ENCODE measurements around the gene AP2S1.
"Not testable (repeated sequence)": the region's sequence is repeated elsewhere in the genome, so short reads cannot be mapped to it uniquely, and the experiment has no call there.

The AP2S1 gene

DNA sequence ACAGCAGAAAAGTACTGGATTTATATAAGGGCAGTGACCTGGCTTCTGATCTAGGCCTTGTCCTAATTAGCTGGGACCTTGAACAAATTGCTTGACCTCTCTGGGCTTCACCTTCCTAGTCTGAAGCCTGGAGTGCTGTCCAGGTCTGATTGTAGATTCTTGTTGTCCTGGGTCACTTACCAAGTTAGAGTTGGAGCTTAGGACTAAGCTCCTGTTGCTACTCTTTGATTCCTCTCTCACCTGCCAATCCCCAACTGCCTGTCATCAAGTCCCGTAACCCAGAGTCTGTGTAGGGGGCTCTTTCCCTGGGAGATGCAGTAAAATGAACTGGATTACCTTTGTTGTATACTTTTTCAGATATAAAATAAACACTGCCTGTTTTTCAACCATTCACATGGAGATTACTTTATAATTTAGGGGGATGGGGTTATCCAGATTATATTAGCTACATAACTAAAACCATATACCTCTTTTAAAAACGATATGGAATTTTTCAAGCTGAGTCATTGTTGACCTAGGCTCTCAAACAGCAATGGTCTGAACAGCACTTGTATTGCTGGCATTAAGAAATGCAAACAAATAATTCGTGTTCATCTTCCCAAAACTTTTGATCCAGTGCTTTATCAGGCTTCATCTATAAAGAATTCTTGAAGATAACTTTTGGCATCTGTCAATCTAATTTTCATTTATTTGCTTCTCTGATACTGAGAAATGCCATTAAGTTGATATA lies 15.9 kb upstream of the AP2S1 start:
- no peak for DNase-seq

DNA sequence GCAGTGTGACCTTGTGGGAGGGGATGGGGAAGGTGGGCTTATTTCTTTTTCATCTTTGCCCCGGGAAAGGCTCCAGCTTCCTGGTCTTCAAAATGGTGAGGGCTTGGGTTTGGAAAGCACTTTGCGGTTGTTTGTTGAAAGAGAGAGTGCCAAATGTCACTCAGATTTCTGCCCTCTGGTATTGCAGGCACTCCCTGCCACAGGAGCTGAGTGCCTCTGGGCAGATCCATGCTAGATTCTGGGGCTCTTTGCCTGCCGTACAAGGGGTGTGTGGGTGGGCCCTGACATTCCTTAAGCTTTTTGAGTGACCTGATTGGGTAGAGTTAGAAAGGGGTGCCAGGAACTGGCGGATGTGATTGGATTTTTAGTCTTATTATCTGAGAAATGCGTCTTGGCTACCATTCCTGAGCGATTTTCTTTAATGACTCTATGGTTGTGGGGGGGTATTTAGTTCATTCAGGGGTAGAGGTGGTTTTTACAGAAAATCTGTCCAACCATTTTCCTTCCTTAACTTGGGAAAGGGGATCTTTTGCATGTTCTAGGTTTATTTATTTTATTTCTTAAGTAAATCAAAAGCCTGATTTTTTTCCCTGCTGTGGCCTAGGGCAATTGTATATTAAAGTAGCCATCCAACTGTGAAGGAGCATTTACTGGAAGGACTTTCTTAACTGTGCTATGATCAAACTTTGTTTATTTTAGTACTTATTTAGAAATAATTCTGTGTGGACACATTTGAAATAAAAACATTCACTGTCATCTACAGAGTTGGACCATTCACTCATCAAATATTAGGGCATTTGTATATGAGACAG lies 13.4 kb upstream of the AP2S1 start:
- DNase-seq = no peak

DNA sequence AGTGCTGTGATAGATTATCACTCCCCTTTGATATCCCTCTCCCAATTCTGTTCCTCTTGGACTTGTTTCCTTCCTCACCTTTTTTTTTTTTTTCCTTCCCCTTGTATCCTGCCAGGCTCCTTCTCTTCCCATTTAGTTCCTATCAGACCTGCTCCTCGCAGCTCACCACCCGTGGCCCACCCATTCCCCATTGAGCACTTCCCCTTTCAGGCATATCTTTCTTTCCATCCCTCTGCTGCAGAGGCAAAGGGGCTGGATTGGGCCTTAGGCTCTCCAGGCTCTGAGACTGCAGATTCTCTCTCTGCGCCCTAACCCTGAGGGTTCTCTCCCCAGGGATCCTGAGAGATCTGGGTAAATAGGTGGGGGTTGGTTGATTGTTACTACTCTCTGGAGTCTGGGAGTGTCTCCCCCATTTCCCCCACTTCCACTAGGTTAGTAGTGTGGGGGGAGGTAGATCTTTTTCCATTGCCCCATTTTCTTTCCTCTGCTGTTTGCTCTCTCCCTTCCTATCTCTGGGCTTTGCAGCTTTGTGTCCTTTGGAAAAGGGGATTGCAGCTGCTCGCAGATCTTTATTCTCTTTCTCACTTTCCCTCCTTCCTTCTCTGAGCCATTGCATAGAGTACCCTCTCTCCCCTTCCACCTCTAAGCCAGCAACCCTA lies 12.5 kb upstream of the AP2S1 start:
- no peak for DNase-seq

DNA sequence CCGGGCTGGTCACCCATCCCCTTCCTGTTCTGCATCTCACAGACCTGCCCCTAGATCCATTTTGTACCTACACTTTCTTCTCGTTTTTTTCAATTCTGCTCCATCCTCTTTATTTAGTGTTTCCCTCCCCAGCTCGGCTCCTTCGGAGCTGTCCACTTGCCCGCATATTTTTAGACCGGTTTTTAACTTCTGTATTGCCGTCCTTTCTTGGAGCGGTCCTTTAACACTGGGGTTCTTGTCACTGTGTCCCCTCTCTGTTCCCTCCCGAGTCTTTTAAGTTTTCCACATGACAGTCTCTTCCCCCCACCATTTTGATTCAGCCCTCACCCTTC lies 11.8 kb upstream of the AP2S1 start:
- DNase-seq = no peak

DNA sequence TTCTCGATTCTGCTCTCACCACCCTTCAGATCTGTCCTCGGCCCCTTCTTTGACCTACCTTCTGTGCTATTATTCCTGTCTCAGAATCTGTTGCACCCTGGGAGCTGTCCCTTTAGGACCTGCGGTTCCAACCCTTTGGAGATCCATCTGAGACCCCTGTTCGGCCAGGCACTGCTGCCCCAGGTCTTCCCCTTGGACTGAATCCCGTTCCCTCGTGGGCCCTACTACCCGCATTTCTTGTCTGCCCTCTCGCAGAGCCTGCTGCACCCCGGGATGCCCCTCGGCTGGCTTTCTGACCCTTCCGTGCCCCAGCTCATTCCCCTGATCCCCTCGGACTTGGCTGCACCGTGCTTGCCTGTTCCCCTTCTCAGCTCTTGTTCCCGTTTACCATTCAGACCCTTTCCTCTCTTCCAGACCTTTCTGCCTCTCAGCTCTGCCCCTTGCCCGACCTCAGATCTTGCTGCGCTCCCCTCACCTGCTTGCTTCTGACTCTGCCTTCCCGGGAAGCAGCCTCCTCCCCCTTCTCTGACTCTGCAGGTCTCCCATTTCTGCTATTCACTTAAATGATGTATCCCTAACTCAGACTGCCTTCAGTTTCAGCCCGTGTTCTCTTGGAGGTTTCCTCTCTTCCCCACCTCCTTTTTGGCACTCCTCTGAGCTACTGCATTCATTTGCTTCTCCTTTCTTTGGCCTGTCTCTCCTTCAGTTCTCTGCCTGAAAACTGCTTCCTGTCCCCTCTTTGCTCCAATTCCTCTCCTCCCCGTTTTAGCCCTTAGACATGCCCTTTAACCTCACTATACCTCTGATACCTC lies 11.3 kb upstream of the AP2S1 start:
- peak; percentile 10 for DNase-seq

DNA sequence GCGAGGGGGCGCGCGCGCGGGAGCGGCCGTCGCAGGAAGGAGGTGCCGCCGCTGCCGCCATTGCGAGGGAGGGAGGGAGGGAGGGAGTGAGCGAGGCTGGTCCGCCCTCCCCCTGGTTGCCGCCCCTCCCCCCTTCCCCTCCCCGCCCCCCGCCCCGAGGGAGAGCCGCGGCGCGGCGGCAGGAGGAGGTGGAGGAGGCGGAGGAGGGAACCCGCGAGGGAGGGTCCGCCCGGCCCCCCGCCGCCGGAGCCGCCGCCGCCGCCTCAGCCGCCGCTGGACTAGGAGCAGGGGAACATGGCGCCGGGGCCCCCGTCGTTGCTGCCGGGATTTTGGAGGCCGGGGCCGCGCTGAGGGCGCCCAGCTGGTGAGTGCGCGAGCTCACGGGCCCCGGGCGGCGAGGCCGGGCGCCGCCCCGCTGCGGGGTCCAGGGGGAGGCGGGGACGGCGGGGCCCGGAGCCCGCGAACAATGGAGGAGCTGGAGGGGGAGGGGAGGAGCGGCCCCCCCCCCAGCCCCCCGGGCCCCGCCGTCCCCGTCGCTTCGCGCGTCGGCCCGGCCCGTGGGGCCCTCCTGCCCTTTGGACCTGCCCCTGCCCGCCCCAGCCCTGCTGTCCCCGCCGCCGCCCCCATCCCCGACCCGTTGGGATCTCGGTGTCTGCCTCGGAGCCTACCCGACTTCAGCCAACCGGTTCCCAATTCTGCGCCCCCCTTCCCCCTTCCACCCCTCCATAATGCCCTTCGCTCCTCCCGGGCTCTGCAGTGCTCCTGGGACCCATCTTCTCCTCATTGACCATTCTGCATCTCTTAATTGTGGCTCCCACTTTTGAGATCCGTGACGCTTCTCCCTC lies 10.4 kb upstream of the AP2S1 start, which contains the start of gene ARHGAP35:
Gene ARHGAP35 (plus strand): TSS at position 152 of the 845 bp plus-strand sequence. CDS start 57,679 bp downstream, outside the sequence.
- DNase-seq = peak; percentile 89

DNA sequence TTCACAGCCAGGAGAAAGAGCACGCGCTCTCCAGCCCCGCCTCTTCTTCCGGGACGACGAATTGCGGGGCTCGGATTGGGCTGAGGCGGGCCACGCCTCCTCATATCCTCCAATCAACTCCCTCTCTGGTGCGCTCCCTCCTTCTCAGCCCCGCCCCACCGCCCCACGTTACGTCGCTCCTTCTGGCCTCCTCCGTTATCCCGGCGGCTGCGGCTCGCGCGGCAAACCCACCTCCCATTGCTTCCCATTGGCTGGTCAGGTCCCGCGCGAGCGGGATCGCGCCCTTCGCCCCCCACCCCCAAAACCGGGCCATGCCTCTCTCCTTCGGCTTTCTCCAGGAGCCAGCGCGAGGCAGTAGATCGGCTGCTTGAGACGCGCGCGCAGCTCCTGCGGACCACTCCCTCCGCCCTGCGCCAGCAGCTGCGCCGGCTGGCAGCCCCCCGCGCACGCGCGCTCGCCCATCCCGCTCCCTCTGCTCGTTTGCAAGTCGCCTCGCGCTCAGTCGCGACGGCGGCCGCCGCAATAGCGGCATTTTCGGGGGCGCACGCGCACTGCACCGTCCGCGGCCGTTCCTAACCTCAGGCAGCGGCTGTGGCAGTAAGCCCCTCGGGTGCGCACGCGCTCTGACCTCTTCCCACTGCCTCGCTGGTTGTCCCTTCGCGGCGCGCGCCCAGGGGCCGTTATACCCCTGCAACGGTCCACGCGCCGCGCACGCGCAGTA lies 9.6 kb upstream of the AP2S1 start:
- DNase-seq = peak; percentile 97

DNA sequence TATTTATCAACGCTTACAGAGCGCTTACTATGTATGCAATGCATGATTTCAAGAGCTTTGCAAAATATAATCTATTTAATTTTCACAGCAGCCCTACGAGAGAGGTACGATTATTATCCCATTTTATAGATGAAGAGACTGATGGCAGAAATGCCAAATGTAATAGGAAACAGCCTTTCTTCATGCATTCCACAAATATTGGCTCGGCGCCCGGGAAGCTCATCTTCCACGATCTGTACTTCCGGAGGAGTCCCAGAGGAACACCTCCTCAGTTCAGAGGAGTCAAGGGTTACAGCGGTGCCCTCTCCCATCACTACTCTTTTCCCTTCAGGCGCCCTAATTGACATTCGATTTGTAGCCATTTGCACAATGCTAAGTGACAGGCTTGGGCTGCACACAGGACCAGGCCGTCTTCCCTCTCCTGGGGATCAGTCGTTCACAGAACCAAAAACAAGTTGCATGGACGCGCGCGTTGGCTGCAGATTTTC lies 9.0 kb upstream of the AP2S1 start:
- no peak for DNase-seq

DNA sequence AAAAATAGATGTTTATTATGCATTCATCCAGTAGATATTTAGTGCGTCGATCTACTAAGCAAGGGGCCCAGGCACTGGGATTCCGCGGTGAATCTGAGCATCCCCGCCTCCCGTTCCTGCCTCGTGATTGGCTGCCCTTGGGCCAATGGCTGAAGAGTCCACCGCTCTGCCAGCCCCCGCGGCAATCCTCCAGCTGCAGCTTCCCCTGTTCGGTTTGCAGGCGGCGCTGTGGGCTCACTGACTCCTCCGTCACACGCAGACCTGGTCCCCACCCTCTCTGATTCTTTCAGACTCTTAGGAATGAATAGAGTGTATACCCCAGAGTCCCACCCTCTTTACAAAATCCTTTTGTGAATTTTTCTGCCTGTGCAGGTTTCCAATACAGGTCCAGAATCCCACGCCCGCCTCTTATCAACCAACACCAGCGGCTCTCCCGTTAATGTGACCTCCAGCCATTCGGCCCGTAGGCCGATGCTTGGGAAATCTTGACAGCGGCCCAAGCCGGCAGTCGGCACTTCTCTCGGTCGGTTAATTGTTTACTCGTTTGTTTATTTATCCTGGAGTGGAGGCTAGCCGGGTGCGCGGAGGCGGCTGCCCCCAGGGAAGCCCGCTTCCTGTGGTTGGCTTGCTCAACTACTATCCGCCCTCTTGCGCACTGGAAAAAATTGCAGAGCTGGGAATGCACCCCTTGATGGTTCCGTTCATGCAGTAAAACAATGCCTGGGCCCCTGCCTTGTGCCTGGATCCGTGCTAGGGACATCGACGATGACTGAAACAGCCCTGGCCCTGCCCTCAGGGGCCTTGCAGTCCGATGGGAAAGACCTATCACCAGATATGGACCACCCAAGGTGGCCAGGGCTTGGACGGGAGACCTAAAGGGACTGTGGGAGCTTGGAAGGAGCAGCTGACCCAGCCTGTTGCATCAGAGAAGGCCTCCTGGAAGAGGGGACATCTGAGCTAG lies 5.7 kb upstream of the AP2S1 start:
- DNase-seq = peak; percentile 94

DNA sequence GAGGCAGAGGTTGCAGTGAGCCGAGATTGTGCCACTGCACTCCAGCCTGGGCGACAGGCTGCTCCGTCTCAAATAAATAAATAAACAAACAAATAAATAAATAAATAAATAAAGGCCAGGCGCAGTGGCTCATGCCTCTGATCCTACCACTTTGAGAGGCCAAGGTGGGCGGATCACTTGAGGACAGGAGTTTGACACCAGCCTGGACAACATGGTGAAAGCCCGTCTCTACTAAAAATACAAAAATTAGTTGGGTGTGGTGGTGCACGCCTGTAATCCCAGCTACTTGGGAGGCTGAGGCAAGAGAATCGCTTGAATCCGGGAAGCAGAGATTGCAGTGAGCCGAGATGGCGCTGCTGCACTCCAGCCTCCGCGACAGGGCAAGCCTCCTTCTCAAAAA lies 4.1 kb upstream of the AP2S1 start:
- not testable (repeated sequence) for DNase-seq

DNA sequence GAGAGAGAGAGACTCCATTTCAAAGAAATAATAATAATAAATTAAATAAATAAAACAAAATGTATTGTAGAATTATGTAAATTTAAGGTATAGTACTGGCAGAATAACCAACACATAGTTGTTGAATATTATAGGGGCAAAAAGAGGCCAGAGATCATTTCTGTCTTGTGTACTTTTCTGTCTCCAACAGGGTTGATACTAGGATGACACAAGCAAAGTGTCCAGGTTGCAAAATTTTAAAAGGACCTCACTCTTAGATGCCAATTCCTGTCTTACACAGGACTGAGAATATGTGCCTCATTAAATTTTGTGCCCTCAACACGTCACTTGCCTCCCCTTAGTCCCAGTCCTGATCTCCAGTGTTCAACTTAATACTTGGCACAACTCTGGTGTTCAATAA lies 2.2 kb upstream of the AP2S1 start:
- no peak for DNase-seq

DNA sequence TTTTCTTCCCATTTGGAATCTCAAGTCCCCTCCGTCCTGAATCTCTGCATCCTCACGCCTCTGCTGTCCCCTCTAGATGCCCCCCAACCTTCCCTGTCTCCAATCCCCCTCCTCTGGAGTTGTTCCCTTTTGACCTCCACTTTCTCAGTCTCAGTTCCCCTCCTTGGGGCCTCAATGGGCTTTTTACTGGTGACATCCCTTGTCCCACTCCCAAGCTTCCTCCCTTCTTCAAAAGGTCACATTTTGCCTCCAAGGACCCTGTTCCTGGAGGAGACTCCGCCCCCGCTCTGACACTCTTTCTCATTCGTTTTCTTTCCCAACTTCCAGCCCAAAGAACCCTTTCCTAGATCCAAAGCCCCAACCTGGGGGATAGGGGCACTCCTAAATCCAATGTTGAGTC lies 1.0 kb downstream of the AP2S1 start:
- DNase-seq = no peak

DNA sequence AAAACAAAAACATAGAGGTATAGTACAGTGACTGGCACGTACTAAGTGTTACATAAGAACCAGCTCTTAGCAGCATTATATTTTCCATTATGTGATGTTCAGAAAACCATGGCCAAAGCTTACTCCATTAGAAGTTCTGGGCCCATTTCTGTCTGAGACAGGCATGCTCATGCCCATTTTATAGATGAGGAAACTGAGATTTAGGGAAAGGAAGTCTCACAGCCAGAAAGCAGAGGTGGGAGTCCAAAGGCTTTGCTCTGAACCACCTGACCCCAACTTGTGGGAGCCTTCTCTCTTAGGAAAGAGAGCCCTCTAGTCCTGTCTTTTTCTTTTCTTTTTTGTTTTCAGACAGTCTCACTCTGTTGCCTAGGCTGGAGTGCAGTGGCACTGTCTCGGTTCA lies 2.3 kb downstream of the AP2S1 start:
- no peak for DNase-seq

DNA sequence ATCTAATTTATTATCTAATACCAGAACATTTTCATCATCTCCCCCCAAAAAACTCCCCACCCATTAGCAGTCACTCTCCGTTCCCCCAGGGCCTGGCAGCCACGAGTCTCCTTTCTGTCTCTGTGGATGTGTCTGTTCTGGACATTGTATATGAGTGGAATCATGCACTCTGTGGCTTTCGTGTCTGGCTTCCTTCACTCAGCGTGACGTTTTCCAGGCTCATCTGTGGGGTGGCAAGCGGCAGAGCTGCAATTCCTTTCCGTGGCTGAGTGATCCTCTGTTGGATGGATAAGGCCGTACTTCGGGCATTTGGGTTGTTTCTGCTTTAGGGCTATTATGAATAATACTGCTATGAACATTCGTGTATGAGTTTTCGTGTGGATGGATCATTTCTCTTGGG lies 3.1 kb downstream of the AP2S1 start:
- no peak for DNase-seq

DNA sequence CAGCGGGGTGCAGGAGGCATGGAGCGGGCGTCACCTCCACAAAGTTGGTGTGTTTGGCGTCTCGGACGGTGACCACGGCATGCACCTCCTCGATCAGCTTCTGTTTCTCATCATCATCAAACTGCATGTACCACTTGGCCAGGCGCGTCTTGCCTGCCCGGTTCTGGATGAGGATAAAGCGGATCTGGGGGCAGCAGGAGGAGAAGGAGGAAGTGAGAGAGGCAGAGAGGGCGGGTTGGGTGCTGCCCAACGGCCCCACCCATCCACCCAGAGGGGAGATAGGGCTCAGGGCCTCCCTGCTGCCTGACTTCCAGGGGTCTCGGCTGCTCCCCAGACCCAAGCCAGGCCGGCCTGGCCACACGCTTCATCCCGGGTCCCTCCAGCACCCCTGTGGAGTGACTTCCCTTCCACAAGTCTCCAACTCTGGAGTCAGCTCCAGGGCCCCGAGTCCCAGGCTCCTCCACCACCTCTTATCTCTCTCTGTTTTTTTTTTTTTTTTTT lies 4.6 kb downstream of the AP2S1 start:
- no peak for DNase-seq

DNA sequence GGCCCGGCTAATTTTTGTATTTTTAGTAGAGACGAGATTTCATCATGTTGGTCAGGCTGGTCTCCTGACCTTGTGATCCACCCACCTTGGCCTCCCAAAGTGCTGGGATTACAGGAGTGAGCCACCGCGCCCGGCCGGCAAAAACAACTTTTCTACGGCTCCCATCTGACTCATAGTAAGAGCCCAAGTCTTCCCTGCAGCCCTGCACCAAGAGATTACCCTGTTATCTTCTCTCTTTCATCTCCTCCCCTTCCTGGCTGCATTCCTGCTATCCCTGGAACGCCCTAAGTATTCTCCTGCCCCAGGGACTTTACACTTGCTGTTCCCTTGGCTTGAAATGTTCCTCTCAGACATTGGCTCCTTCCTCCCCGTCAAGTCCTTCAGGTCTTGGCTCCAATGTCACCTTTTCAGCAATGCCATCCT lies 6.6 kb downstream of the AP2S1 start:
- DNase-seq = no peak

DNA sequence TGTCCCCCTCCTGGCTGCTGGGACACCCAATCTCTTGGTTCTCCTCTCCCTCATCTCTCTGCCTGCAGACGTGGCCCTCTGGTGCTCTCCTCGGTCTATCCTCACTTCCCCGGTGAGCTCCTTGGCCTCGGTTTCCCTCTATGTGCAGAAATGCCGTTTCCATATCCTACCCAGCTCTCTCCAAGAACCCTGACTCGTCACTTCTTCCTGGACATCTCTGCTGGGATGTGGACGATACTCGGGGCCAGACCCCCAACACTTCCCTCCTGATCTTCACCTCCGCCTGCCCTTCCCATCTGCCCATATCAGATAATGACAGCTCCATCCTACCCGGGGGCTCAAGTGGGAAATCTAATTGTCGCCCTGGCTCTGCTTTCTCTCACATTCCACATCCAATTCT lies 7.9 kb downstream of the AP2S1 start:
- no peak for DNase-seq

DNA sequence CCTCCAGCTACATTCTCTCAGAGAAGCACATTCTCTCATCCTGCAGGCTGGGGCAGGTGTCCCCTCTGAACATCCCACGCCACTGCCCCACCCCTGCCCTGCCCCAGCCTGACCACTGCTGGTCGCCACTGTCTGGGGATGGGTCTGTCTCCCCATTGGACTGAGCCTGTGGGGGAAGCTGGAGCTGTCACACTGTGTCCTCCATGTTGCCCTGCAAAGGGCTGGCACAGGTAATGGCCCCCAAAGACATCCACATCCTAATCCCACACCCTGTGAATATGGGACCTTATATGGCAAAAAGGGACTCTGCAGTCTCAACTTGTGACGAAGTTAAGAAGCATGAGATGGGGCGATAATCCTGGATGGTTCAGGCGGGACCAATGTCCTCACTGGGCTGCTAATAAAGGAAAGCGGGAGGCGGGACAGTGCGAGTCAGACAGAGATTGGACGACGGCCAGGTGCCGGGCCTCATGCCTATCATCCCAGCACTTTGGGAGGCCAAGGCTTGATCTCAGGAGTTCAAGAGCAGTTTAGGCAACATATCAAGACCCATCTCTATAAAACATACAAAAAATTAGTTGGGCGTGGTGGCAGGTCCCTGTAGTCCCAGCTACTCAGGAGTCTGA lies 9.1 kb downstream of the AP2S1 start:
- DNase-seq = no peak

DNA sequence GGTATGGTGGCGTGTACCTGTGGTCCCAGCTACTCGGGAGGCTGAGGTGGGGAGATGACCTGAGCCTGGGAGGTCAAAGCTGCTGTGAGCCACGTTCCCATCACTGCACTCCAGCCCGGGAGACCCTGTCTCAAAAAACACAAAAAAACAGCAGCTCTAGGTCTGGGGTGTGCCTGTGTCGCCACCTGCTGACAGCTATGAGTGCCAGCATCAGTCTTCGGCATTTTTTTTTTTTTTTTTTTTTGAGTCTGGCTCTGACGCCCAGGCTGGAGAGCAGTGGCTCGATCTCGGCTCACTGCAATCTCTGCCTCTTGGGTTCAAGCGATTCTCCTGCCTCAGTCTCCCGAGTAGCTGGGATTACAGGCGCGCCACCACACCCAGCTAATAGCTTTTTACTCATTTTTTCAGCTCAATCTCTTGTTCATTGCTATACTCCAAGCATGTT lies 10.1 kb downstream of the AP2S1 start:
- peak; percentile 71 for DNase-seq

Measured in CD4-positive, alpha-beta T cell treated with Interleukin-17A for 4 hours (primary cell).